ENCODE results near the gene HBEGF. TPM values are rescaled to one million over a fixed set of nuclear protein-coding genes. Genes with fewer than 3 reads are reported as not detected.

HBEGF gene
- total and polyA plus RNA-seq, 8 donors: 1.2 to 39.8 (median 13.4) TPM

DNA sequence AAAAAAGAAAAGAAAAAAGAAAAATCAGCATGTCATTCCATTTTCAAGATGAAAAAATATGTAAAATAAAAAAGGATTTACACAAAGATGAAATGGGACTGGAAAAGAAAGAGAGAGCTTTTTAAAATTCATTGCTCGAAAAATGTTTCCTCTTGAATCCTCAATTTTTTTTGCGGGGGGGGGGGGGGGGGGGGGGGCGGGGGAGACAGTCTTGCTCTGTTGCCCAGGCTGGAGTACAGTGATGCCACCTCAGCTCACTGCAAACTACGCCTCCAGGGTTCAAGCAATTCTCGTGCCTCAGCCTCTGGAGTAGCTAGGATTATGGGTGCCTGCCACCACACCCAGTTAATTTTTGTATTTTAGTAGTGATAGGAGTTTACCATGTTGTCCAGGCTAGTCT lies 60.0 kb downstream of the HBEGF start:
- WGBS, 5 donors: 82 to 97% (median 90%) methylated on average over 5 of the region's 5 CpGs
- no peak overlapping the region for H3K27ac ChIP-seq
- H3K9me3 ChIP-seq: no peaks in the 10 kb centered on the region
- intact Hi-C loops (cut with DNase I; ENCODE audit: low total_unique reads): no loop called here
- H3K36me3 ChIP-seq: no peaks in the 10 kb centered on the region
- no peak for TF ChIP-seq POLR2AphosphoS5 (IDR thresholded peaks at IDR 0.05)
- no peak for TF ChIP-seq EP300 (IDR thresholded peaks at IDR 0.05)
- TF ChIP-seq, protein P1, sequence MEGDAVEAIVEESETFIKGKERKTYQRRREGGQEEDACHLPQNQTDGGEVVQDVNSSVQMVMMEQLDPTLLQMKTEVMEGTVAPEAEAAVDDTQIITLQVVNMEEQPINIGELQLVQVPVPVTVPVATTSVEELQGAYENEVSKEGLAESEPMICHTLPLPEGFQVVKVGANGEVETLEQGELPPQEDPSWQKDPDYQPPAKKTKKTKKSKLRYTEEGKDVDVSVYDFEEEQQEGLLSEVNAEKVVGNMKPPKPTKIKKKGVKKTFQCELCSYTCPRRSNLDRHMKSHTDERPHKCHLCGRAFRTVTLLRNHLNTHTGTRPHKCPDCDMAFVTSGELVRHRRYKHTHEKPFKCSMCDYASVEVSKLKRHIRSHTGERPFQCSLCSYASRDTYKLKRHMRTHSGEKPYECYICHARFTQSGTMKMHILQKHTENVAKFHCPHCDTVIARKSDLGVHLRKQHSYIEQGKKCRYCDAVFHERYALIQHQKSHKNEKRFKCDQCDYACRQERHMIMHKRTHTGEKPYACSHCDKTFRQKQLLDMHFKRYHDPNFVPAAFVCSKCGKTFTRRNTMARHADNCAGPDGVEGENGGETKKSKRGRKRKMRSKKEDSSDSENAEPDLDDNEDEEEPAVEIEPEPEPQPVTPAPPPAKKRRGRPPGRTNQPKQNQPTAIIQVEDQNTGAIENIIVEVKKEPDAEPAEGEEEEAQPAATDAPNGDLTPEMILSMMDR (IDR thresholded peaks at IDR 0.05): no peak
- no peak for TF ChIP-seq POLR2A (IDR thresholded peaks at IDR 0.05)
- no peak overlapping the region for H3K4me3 ChIP-seq
- no peaks in the 10 kb centered on the region for H3K27me3 ChIP-seq
- H3K4me1 ChIP-seq: peaks cover 1 to 55% (median 23%) of the 10 kb centered on the region in 4 donors
- DNase-seq: no peak

DNA sequence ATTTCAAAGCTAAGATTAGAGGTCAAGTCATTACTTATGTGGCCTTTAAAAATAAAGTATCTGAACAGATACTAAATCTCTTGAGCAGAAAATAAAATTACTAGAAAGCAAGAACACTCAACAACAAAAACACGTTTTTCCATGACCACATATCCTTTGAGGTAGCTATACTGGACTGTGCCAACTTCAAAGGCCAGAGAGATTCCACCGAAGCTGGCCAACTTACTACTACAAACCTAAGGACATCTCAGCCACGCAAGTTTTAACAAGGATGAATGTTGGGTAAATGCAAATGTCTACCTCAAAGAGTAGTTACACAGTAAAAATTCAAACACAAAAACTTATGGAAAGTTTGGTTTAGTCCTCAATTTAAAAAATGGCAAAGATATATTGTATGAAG lies 62.4 kb downstream of the HBEGF start:
- no peak for TF ChIP-seq EP300 (IDR thresholded peaks at IDR 0.05)
- TF ChIP-seq, protein P1 (IDR thresholded peaks at IDR 0.05): no peak
- TF ChIP-seq POLR2AphosphoS5 (IDR thresholded peaks at IDR 0.05): no peak
- TF ChIP-seq POLR2A (IDR thresholded peaks at IDR 0.05): no peak
- H3K27ac ChIP-seq: no peak overlapping the region
- DNase-seq: no peak
- intact Hi-C loops (cut with DNase I; ENCODE audit: low total_unique reads): no loop called here
- peaks cover 0 to 16% (median 6%) of the 10 kb centered on the region in 4 donors for H3K36me3 ChIP-seq
- WGBS, 5 donors: 73 to 90% (median 85%) methylated on average over 3 of the region's 3 CpGs
- H3K4me3 ChIP-seq: no peak overlapping the region
- H3K9me3 ChIP-seq: no peaks in the 10 kb centered on the region
- H3K4me1 ChIP-seq: peaks cover 0 to 42% (median 20%) of the 10 kb centered on the region in 4 donors
- H3K27me3 ChIP-seq: no peaks in the 10 kb centered on the region

Other genes starting within 250 kb of the HBEGF start
- gene PURA, start 232.5 kb downstream of the HBEGF start, total RNA-seq: 10 to 100 TPM; 12.5 to 30.8 (median 28.7) TPM
- gene PURA, start 232.5 kb downstream of the HBEGF start, polyA plus RNA-seq: 1 to 10 TPM; 3.3 to 4.8 (median 4.6) TPM
- gene IGIP, start 220.7 kb downstream of the HBEGF start, total RNA-seq: 10 to 100 TPM in 3 of 5 donors, 1 to 10 TPM in 2; 1.8 to 29.5 (median 14.3) TPM
- gene IGIP, start 220.7 kb downstream of the HBEGF start, polyA plus RNA-seq: 1 to 10 TPM; 4.6 to 6.6 (median 6.1) TPM
- 1,000 to 10,000 TPM in 1 of 5 donors, 100 to 1,000 TPM in 3, 10 to 100 TPM in 1; 23.2 to 1,029 (median 220) TPM for gene CYSTM1, start 171.4 kb downstream of the HBEGF start, total RNA-seq
- 1,000 to 10,000 TPM in 2 of 3 donors, 100 to 1,000 TPM in 1; 378 to 3,028 (median 2,014) TPM for gene CYSTM1, start 171.4 kb downstream of the HBEGF start, polyA plus RNA-seq
- gene PFDN1, start 43.5 kb downstream of the HBEGF start, total RNA-seq: 100 to 1,000 TPM in 2 of 5 donors, 10 to 100 TPM in 3; 28.6 to 137 (median 52.1) TPM
- gene PFDN1, start 43.5 kb downstream of the HBEGF start, polyA plus RNA-seq: 10 to 100 TPM; 70.7 to 88.0 (median 77.8) TPM
- gene SLC4A9, start 13.6 kb upstream of the HBEGF start, total RNA-seq: not detected
- under 1 TPM in 1 of 3 donors, not detected in 2; 0.30 TPM for gene SLC4A9, start 13.6 kb upstream of the HBEGF start, polyA plus RNA-seq
- gene ANKHD1, start 55.2 kb upstream of the HBEGF start, total RNA-seq: 100 to 1,000 TPM in 4 of 5 donors, 10 to 100 TPM in 1; 99.6 to 249 (median 175) TPM
- gene ANKHD1, start 55.2 kb upstream of the HBEGF start, polyA plus RNA-seq: 10 to 100 TPM; 22.0 to 99.4 (median 37.6) TPM
- gene EIF4EBP3, start 201.1 kb upstream of the HBEGF start, total RNA-seq: 10 to 100 TPM in 1 of 5 donors, 1 to 10 TPM in 4; 2.7 to 15.1 (median 8.1) TPM
- gene EIF4EBP3, start 201.1 kb upstream of the HBEGF start, polyA plus RNA-seq: 10 to 100 TPM; 66.1 to 90.9 (median 80.2) TPM
- gene SRA1, start 210.9 kb upstream of the HBEGF start, total RNA-seq: 10 to 100 TPM in 3 of 5 donors, 1 to 10 TPM in 1, not detected in 1; 1.8 to 26.8 (median 22.9) TPM
- 10 to 100 TPM; 37.7 to 51.0 (median 39.7) TPM for gene SRA1, start 210.9 kb upstream of the HBEGF start, polyA plus RNA-seq
- gene APBB3, start 218.0 kb upstream of the HBEGF start, total RNA-seq: 10 to 100 TPM in 3 of 5 donors, 1 to 10 TPM in 2; 5.4 to 40.8 (median 22.4) TPM
- 10 to 100 TPM in 2 of 3 donors, 1 to 10 TPM in 1; 9.8 to 29.8 (median 11.0) TPM for gene APBB3, start 218.0 kb upstream of the HBEGF start, polyA plus RNA-seq
- 10 to 100 TPM; 11.4 to 62.0 (median 43.0) TPM for gene SLC35A4, start 218.2 kb upstream of the HBEGF start, total RNA-seq
- 10 to 100 TPM; 30.4 to 47.7 (median 41.7) TPM for gene SLC35A4, start 218.2 kb upstream of the HBEGF start, polyA plus RNA-seq

Data from stomach (tissue), 9 donors.